ENCODE results near the gene CFAP97D2.

DNA sequence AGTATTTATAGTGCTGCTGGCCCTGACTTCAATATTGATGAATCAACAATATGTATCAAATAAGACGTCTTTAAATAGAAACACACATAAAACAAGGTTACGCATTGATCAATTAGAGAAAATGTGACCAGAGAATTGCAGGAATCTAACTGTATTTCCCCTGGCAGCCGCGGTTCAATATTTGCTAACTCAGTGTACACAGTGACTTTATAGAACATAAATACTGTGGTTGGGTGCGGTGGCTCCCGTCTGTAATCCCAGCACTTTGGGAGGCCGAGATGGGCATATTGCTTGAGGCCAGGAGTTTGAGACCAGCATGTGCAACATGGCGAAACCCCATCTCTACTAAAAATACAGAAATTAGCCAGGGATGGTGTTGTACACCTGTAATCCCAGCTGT, 79.5 kb downstream of the CFAP97D2 start:
- TF ChIP-seq CTCF (optimal IDR thresholded peaks at IDR 0.05 in 1 of 3, IDR thresholded peaks at IDR 0.05 in 1 of 3, conservative IDR thresholded peaks at IDR 0.05 in 1 of 3; ENCODE audit: extremely low read depth in 1 of 3, insufficient read depth in 2 of 3, low read length in 3 of 3) (no peak), EZH2 (IDR thresholded peaks at IDR 0.05; ENCODE audit: low read length) (no peak)

Data from keratinocyte (primary cell).